ACHN (cell line): Measurements from ENCODE around the gene GLDN.

Experiments
- DNase-seq: peaks from one replicate; pipeline ENCODE4 v3.0.0-alpha.2; 2015
- in situ Hi-C: cut with HindIII; loops from 2 replicates; pipeline ENCODE4 v1.10.0; 2017; ENCODE audit warnings: low sequenced_read_pairs, low pct_ligation_motif_present, low pct_unique_long_range_greater_than_20kb

GLDN gene

DNA sequence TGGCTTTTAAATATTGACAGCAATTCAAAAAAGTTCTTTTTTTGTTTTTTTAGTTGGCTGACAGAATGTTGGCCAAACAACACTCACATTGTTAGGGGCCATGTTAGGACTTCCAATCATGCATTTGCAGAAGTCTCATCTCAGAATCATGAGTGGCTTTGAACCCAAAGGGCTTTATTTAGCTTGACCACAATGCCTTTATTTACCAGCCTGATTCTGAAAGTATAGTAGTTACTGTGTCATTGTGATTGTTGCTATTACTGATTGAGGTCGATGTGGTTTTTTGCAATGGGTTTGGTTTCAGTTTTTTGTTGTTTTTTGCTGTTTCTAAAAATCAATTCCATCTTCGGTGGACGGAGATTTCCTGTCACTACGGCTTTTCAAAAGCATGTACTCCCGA lies 7.2 kb downstream of the GLDN start:
- in situ Hi-C loops = no loop called here
- no peak for DNase-seq

DNA sequence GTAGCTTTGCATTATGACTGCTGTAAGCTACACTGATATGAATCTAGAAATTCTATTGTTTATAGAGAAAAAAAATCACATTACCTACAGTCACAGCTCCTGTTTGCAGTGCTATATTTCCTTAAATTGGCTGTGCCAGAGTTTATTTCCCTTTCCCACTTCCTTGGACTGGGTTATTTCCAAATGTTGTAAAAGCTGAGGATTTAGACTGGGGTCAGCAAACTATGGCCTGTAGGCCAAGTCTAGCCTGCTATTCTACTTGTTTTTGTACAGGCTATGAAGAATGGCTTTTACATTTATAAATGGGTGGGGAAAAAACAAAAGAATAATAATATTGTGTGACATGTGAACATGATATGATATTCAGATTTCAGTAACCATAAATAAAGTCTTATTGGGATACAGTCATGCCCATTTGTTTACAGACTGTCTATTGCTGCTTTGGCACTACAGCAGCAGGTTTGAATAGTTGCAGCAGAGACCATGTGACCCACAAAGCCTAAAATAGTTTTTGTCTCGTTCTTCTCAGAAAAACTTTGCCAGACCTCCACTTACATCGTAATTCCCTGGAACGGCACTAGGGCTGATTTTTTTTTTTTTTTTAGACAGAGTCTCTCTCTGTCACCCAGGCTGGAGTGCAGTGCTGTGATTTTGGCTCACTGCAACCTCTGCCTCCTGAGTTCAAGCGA lies 7.8 kb downstream of the GLDN start:
- in situ Hi-C loops = no loop called here
- no peak for DNase-seq

DNA sequence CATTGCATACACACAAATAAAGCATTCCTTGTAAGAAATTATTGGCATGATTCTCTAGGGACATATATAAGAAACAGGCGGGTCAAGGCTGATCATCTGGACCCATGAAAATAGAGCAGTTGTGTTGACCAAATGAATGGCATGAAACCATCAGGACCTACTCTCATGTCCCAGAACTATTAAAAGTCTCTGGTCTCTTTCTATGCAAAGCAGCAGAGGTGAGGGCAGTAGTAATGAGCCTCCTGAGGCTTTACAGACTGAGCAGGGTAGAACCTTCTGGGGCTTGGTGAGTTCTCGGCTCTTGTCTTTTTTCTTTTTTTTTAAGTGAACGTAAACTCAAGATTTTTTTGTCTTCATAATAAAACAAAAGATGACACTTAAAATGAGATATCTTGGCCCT lies 9.3 kb downstream of the GLDN start:
- in situ Hi-C loops = no loop called here
- no peak for DNase-seq

DNA sequence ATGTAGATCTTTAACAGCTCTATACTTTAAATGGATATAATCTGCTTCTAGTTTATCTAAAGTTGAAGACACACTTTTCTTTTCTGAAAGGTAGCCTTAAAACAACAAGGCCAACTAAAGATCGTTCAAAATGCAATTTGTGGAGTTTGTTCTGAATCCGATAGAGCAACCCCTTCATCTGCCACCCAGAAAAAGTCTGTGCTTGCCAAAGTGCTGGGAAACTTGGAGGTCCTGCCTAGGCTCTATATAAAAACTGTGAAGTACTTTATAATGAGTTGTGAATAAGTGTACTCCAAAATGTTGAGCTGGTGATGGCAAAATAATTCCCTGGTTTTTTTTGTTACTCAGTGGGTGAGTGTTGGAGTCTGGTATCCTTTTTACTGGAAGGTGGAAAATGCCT lies 12.5 kb downstream of the GLDN start:
- in situ Hi-C loops = no loop called here
- DNase-seq = no peak

DNA sequence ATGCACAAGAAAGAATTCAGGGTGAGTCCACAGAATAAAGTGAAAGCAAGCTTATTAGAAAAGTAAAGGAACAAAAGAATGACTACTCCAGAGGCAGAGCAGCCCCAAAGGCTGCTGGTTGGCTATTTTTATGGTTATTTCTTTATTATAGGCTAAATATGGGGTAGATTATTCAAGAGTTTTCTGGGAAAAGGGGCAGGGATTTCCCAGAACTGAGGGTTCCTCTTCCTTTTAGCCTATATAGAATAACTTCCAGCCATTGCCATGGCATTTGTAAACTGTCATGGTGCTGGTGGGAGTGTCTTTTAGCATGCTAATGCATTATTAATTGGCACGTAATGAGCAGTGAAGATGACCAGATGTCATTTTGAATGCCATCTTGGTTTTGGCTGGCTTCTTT lies 13.6 kb downstream of the GLDN start:
- no peak for DNase-seq
- in situ Hi-C loops = no loop called here

DNA sequence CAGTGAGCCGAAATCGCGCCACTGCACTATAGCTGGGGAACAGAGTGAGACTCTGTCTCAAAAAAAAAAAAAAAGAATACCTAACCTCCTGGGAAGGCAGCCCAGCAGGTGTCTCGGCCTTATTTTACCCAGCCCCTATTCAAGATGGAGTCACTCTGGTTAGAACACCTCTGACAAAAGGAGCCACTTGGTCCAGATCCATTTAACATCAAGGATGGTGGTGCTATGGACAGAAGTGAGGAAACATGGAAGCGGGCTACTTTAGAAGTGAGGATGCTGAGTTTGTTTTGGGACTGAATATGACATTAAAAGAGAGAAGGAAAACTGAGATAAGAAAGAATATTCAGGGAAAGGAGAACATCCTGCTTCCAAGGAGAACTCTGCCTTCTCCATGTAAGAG lies 14.7 kb downstream of the GLDN start:
- in situ Hi-C loops = no loop called here
- DNase-seq = no peak

DNA sequence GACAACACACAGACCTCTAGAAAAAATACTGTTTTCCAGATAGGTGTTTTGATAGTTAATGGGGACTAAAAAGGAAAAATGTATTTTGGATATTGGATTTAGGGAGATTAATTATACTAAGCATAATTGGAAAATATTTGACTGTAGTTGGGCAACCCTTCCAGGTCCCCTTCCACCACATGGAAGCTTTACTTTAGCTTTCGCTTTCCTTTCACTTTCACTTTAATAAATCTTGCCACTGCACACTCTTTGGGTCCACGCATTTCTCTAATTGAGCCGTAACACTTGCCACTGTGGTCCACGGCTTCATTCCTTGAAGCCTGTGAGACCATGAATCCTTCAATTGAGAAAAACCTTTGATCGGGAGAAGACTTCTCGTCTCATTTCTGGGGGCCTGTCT lies 15.5 kb downstream of the GLDN start:
- in situ Hi-C loops = no loop called here
- no peak for DNase-seq

DNA sequence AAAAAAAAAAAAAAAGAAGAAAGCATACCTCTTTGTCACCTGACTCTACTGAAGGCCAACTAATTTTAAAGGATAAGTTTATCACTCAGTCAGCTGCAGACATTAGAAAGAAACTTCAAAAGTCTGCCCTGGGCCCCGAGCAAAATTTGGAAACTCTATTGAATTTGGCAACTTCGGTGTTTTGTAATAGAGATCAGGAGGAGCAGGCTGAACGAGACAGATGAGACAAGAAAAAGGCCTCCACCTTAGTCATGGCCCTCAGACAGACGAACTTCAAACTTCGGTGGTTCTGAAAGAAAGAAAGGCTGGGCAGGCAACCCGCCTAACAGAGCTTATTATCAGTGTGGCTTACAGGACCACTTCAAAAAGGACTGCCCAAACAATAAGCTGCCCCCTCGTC lies 18.5 kb downstream of the GLDN start:
- no peak for DNase-seq
- in situ Hi-C loops = no loop called here

DNA sequence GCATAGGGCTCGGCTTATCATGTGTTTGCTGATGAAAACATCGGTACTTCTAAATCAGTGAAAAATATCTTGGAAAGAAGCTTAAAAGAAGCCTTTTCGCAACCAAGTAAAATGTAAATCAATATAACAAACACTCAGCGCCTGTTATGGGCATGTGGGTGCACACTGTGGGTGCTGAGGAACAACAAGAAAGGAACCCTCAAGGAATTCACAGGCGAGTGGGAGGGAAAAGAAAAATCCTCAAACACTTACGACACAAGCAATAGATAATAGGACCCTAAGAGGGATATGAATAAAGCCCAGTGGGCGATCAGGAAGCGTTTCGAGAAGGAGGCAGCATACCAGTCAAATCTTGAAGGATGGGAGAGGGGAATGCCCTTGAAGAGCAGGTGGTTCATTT lies 21.9 kb downstream of the GLDN start:
- in situ Hi-C loops = no loop called here
- DNase-seq = no peak

DNA sequence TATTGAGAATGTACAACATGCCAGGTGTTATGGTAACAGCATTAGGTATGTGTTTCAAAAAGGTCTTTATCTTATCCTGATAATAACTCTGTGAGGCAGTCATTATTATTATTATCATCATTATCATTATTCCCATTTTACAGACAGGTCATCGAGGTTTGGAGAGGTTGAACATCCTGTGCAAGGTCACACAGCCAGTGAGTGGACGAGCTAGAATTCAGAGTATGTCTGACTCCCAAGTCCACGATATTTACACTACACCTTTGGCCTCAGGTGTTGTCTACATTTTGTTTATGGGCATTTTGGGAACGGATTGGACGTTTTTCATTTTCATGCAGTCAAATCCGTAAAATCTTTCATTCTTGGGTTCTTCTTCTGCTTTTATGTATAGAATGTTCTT lies 24.0 kb downstream of the GLDN start:
- no peak for DNase-seq
- in situ Hi-C loops = no loop called here

DNA sequence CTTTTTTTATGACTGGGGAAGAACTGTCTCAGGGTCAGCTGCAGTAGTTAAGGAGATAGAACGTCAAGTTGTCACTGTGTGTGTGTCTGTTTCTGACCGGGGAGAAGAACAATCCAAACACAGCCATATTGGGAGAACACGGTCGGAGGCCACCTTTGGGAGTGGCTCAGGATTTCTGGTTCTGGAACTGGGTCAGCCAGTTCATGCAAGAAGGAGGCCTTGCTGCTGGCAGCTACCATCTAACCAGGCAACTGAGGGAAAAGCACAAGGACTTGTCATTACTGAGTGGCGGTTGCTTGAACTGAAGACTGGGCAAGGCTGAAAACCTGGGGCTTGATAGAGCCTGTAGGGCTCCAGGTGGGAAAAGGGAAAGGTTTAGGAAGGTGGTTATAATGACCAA lies 24.6 kb downstream of the GLDN start:
- in situ Hi-C loops = no loop called here
- DNase-seq = no peak

DNA sequence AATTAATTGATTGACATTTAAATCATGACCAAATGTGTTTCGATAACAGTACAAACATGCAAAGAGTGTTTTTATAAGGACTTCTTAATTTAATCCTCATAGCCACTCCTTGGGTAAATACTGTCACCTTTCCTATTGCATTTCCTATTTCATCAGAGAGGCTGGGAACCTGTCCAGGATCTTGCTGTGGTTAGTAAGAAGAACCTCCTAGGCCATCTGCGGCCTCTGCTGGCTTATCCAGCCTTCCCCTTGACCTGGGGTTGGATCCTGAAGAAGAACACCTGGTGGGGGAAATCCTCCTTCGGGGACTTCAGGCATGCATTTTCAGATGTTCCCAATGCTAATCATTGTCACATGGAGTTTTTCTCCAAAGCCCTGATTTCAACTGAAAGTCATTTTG lies 25.5 kb downstream of the GLDN start:
- no peak for DNase-seq
- in situ Hi-C loops = no loop called here

DNA sequence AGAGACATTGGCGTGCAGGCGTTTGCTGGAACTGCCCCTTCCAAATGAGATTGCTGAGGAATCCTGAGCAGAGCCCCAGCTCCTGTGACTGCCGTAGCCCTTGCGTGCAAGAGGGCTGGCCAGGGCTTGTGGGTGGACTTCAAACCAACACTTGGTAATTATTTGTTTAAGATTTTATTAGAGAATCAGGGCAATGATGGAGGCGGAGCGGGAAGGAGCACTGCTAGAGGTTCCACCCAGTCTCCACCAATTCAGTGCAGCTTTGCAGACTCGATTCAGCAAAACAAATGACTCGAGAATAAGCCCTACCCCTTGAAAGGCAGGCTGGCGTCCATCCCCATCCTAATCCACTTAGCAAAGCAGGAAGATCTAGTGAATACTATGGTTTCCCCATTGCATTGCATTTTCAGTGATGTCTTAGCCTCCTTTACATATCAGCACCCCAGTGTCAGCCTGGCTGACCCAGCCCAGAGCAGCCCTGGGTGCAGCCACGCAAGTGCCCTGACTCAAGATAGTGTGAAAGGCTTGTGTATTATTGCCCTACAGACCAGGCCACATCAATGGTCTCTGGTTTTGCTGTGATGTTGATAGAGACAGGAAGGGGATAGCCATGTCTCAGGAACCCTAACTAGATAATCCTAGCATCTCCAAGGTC lies 26.0 kb downstream of the GLDN start:
- in situ Hi-C loops = no loop called here
- no peak for DNase-seq

DNA sequence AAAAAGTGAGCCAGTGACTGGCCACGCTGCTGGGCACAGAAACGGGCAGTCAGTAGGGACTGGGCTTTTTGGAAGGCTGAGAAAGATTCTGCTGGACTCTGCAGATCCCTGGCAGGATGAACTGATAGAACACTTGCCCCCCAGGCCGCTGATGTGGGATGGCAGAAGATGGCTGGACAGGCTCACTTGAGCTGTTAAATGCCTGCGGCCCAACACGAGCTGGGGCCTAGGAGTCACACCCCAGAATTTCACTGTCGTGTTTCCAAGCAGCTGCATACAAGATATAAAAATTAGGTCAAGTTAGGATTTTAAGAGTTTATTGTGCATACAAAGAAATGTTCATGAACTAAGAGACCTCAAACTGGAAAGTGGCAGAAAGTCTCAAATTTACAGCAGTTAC lies 26.9 kb downstream of the GLDN start:
- DNase-seq = no peak
- in situ Hi-C loops = no loop called here

DNA sequence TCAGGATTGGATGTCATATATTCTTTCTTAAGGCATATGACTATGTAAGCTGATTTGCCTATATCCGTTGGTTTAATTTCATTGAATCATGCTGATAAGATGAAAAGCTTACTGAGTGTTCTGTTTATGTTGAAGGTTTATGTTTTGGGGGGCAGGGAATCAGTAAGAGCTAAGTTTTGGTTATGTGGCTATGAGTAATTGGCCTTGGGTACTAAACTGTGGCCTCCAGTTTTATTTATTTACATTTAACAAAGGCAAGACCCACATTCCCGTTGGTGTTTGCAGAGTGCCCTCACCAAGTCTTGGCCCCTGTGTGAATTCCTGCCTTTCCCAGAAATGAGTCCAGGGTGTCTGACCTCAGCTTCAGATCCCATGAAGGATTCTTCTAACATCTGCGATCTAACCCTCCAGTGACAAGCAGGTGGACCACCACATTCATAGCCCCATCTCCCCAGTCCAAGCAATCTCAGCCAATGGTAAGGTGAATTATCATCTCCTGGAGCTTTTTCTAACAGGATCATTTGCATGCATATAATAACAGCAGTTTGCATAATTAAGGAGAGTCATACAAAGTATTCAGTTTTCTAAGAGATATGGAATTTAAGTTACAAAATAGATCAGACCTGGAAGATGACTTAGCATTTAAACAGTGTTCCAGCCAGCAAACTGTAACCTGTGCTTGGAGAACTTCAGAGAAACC lies 27.4 kb downstream of the GLDN start:
- no peak for DNase-seq
- in situ Hi-C loops = no loop called here

DNA sequence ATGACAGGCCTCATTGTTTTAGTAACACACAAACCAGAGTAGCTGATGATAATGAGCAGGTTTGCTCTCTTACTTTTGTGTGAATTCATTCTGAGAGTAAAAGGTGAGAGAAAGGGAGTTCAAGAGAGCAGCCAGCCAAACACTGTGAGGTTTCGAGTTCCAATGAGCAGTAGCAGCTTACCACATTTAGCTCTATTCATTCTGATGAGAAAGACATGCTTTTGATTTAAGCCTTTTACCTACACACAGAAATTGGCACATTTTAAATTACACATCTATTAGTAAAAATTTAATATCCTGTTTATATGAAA lies 28.0 kb downstream of the GLDN start:
- no peak for DNase-seq
- in situ Hi-C loops = no loop called here

DNA sequence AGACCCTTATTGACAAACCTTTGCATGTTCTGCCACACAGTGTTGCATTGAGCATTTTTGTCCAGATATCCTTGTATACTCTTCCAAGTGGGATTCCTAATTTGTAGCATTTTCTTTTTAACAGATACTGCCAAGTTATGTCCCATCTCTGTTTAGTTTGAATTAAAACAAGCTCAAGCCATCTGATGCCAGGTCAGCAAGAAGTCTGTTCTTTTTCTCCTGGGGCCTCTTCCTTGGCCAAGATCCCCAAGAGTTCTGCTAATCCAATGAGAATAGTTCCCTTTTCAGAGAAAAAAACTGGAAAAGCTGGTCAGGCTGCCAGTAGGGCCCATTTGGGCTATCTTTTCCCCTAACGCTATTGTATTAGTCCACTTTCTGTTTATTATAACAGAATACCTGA lies 29.8 kb downstream of the GLDN start:
- in situ Hi-C loops = no loop called here
- DNase-seq = no peak

DNA sequence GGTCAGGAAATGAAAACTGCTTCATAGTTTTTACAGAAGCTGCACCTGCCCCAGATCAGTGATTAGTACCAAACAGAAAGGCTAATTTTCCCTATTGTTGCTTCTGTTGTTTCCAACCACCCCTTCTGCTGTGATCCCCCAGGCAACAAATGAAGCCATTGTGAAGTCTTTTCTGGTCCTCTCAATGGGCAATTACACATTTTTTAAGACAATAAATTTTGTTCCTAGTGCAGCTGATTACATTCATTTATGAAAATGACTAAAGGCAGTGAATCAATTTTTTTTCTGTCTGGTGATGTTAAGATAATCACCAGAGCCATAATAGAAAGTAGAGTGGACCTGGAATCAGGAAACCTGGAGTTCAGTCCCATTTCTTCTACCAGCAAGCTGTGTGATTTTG lies 32.7 kb downstream of the GLDN start:
- DNase-seq = no peak
- in situ Hi-C loops = no loop called here

DNA sequence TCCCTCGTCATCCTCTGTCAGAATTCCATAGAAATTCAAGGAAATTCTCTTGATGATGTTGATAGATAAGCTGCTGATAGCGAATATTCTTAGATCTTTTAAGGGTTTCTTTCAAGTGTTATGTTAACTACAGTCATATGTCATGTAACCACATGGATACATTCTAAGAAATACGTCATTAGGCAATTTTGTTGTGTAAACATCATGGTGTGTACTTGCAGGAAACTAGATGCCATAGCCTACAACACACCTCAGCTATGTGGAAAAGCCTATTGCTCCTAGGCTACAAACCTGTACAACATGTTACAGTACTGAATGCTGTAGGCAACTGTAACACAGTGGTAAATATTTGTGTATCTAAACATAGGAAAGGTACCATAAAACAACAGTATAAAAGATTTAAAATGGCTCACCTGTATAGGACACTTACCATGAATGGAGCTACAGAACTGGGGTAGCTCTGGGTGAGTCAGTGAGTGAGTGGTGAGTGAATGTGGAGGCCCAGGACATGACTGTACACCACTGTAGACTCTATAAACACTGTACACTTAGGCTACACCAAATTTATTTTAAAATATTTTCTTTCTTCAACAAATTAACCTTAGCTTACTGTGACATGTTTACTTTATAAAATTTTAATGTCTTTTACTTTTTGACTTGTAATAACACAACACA lies 34.6 kb downstream of the GLDN start:
- in situ Hi-C loops = loop anchor here (25.0 kb wide), 1 partner anchor 89 kb away; no protein-coding TSS in a partner anchor
- no peak for DNase-seq
